ENCODE results near the gene DPF1. TPM values are rescaled to one million over a fixed set of nuclear protein-coding genes. Genes with fewer than 3 reads are reported as not detected.
A peak's percentile ranks its signal among the peaks of the same experiment; 100 is the strongest.

Gene DPF1
- total RNA-seq, 1 donor from 2014 or later, result not detected

DNA sequence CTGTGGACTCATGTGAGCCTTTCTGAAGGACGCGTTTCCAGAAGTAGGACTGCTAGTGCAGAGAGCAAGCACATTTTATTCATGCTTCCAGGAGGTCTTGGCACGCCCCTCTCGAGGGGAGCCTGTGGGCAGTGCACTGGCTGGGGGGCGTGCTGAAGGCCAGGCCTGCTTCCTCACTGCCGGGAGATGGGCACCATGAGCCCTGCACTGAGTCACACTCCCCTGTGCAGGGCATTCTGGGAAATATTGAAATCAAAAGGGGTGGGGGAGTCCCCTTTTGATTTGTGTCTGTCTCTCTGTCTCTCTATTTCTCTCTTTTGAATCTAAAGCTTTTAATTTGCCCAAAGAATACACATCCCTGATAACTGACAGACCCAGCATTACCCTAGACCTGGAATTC, 34.0 kb downstream of the DPF1 start:
- H3K4me1 ChIP-seq, result no peaks in the 10 kb centered on the region
- H3K4me3 ChIP-seq, result no peak overlapping the region
- DNase-seq, result no peak
- no peaks in the 10 kb centered on the region for H3K27me3 ChIP-seq (ENCODE audit: low read depth)
- H3K36me3 ChIP-seq, result peaks cover 25% of the 10 kb centered on the region
- no peak overlapping the region for H3K27ac ChIP-seq
- no peaks in the 10 kb centered on the region for H3K9me3 ChIP-seq
- TF ChIP-seq, protein P1, sequence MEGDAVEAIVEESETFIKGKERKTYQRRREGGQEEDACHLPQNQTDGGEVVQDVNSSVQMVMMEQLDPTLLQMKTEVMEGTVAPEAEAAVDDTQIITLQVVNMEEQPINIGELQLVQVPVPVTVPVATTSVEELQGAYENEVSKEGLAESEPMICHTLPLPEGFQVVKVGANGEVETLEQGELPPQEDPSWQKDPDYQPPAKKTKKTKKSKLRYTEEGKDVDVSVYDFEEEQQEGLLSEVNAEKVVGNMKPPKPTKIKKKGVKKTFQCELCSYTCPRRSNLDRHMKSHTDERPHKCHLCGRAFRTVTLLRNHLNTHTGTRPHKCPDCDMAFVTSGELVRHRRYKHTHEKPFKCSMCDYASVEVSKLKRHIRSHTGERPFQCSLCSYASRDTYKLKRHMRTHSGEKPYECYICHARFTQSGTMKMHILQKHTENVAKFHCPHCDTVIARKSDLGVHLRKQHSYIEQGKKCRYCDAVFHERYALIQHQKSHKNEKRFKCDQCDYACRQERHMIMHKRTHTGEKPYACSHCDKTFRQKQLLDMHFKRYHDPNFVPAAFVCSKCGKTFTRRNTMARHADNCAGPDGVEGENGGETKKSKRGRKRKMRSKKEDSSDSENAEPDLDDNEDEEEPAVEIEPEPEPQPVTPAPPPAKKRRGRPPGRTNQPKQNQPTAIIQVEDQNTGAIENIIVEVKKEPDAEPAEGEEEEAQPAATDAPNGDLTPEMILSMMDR (IDR thresholded peaks at IDR 0.05), result no peak
- intact Hi-C loops (cut with DNase I), result no loop called here
- no peak for ATAC-seq

GRCh38 chr19:38185562-38185961, 38.5 kb downstream of the DPF1 start:
- Histone ChIP-seq H3K4me3 (no peak overlapping the region), H3K9me3 (peaks cover 3% of the 10 kb centered on the region), H3K27ac (no peak overlapping the region), H3K4me1 (peaks cover 4% of the 10 kb centered on the region), H3K27me3 (ENCODE audit: low read depth) (no peaks in the 10 kb centered on the region), H3K36me3 (peaks cover 15% of the 10 kb centered on the region)
- intact Hi-C loops (cut with DNase I), result no loop called here
- DNase-seq (no peak), ATAC-seq (no peak)
- TF ChIP-seq, protein P1 (IDR thresholded peaks at IDR 0.05), result no peak

DNA sequence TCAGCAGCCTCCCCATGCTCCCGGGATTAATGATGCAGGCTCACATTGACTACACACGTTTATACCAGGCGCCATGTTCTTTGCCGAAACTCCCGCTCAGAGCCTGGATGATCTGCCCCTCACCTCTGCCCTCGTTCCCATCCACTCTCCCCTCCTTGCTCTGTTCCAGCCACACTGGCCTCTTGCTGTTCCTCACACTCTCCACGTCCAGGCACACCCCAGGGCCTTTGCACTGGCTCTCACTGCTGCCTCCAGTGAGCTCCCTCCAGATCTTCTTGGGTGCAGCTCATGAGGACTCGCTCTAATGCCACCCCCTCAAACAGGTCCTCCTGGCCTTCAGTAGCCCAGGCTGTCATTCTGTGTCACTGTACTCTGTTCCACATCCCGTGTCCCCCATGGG, 39.2 kb downstream of the DPF1 start:
- no peaks in the 10 kb centered on the region for H3K27me3 ChIP-seq (ENCODE audit: low read depth)
- peaks cover 15% of the 10 kb centered on the region for H3K36me3 ChIP-seq
- H3K4me1 ChIP-seq, result peaks cover 4% of the 10 kb centered on the region
- H3K4me3 ChIP-seq, result no peak overlapping the region
- TF ChIP-seq, protein P1 (IDR thresholded peaks at IDR 0.05), result no peak
- intact Hi-C loops (cut with DNase I), result no loop called here
- ATAC-seq, result no peak
- no peak for DNase-seq
- H3K27ac ChIP-seq, result no peak overlapping the region
- peaks cover 10% of the 10 kb centered on the region for H3K9me3 ChIP-seq

DNA sequence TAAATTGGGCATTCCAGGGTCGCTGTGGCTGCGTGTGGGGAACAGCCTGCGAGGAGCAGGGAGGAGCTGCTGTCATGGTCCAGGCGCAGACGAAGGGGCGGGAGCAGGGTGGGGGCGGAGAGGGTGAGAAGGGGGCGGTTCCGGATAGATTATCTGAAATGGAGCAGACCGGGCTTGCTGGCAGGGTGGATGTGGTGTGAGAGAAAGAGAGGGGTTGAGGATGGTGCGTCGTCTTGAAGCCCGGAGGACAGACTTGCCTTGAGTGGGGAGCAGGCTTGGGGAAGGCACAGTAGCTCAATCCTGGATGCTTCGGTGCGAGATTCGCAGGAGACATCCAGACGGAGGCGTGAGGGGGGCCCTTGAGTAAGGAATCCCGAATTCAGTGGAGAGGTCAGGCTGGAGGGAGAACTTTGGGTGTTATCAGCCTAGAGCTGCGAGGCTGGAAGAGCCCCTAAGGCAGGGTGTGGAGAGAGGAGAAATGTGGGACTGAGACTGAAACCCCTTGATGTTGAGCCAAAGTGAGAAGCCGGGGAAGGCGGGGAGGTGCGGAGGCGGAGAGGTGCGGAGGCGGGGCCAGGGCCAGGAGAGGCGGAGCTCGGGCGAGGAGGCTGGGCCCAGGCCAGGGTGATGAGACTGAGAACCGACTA, 40.6 kb downstream of the DPF1 start:
- Histone ChIP-seq H3K4me3 (peak overlapping the region; percentile 30), H3K9me3 (peaks cover 22% of the 10 kb centered on the region), H3K4me1 (peaks cover 4% of the 10 kb centered on the region), H3K27me3 (ENCODE audit: low read depth) (no peaks in the 10 kb centered on the region), H3K27ac (no peak overlapping the region), H3K36me3 (peaks cover 15% of the 10 kb centered on the region)
- ATAC-seq (peak; percentile 33 to 59), DNase-seq (no peak)
- intact Hi-C loops (cut with DNase I), result no loop called here
- TF ChIP-seq, protein P1 (IDR thresholded peaks at IDR 0.05), result no peak

DNA sequence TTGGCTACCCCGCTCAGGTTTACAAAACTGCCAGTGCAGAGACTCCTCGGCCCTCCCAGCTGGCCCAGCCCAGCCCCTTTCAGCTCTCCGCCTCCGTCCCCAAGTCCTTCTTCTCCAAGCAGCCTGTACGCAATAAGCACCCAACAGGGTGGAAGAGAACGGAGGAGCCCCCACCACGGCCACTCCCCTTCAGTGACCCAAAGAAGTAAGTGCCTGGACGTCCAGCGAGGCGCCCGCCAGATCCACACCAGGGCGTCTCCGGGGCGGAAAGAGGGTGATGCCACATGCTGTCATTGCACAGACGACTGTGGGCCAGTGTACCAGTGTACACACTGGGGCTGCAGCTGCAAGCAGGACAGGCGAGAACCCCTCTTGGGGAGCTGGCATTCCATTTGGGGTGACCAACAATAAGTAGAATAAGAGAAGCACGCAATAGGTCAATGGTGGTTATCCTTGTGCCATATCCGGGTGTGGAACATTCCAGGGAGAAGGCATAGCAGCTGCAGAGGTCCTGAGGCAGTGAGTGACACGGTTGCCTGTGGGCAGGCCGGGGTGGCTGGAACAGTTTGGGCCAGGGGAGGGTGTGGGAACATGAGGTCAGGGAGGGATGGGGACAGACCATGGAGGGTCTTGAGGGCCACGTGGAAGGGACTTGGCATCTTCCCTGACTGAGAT, 41.3 kb downstream of the DPF1 start:
- Histone ChIP-seq H3K27me3 (ENCODE audit: low read depth) (no peaks in the 10 kb centered on the region), H3K36me3 (peaks cover 15% of the 10 kb centered on the region), H3K4me1 (peaks cover 4% of the 10 kb centered on the region), H3K4me3 (no peak overlapping the region), H3K27ac (no peak overlapping the region), H3K9me3 (peaks cover 22% of the 10 kb centered on the region)
- intact Hi-C loops (cut with DNase I), result no loop called here
- no peak for DNase-seq
- peak in 1 of 2 donors; percentile 20 for ATAC-seq
- TF ChIP-seq, protein P1 (IDR thresholded peaks at IDR 0.05), result no peak
